CD4-positive, alpha-beta T cell treated with Interleukin-4 for 1 hour (primary cell): ENCODE results near the gene PRR15L.
"Not testable (repeated sequence)": the region's sequence is repeated elsewhere in the genome, so short reads cannot be mapped to it uniquely, and the experiment has no call there.

ENCODE experiments used
- DNase-seq, 2 donors: peaks; one replicate each; pipeline ENCODE4 v3.0.0-alpha.2; 2020 to 2022

PRR15L gene, protein sequence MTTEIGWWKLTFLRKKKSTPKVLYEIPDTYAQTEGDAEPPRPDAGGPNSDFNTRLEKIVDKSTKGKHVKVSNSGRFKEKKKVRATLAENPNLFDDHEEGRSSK

GRCh38 chr17:47957591-47958490 lies at the start of gene PRR15L:
TSS of gene PRR15L (minus strand) at chr17:47957883. CDS start at chr17:47953234, 4,649 bp downstream.
- no peak for DNase-seq

DNA sequence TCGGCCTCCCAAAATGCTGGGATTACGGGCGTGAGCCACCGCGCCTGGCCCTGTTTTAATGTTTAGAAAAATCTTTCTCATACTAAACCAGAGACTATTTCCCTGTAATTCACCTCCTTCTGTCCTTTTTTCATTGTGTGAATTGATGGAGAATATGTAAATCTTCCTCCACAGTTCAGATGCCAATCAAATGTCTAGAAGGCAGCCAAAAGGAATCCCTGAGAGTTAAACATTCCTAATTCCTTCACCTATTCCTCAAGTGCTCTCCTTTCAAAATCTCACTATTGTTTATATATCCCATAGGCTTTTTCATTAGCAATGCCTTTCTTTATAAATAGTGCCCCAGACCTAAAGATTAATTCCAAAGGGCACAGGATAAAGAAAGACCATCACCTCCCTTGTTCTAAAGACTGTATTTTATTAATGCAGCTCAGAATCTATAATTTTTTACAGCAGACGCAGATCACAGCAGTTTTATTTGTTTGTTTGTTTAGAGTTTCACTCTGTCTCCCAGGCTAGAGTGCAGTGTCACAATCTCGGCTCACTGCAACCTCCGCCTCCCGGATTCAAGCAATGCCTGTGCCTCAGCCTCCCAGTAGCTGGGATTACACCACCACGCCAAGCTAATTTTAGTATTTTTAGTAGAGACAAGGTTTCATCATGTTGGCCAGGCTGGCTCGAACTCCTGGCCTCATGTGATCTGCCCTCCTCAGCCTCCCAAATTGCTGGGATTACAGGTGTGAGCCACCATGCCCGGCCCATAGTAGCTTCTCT lies 49.4 kb upstream of the PRR15L start:
- no peak for DNase-seq

- no peak for DNase-seq
Measured at GRCh38 chr17:48004983-48005382, 47.3 kb upstream of the PRR15L start.

- DNase-seq: no peak
Measured at GRCh38 chr17:48003417-48004151, 45.9 kb upstream of the PRR15L start.

DNA sequence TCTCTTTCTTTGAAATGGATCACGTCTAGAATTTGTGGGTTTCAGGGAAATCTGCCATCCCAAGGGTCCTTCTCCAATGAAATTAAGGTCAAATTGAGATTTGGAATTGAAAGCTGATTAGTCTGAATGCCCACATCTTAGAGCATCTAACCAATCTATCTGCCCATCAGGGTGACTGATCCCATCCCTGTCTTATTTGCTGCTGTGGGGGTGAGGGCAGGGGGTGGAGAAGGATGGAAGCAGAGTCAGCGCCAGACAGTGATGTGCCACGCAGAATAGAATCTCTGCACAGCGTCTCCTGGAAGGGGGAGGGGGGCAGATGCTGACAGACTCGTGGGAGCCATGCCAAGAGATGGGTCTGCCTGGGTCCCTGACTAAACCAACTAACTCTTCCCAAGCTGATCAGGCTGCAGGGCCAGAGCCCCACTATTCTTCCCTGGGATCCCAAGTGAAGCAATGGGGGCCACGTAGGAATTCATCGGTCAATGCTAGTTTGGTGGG lies 45.3 kb upstream of the PRR15L start:
- no peak for DNase-seq

DNA sequence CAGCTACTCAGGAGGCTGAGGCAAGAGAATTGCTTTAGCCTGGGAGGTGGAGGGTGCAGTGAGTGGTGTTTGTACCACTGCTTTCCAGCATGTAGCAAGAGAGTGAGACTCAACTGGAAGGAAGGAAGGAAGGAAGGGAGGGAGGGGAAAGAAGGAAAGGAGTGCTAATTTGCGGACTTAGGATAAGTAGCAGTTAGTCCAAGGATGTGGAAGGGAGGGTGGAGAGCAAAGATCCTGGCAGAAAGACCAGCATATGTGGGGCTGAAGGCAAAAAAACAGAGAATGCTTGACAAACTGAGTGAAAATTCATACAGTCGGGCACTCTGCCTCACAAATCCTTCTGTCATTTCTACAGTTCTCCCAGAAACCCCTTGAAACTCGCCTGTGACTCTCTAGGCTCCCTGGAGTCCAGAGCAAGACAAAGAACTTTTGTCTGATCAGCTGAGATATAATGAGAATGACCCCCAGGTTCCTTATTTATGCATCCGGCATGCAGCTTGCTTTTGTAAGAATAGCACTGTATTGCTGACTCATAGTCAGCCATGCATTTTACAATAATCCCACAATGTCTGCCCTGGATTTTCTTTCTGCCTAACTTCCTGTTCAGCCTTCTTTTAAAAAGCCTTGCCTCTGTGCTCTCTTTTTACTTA lies 44.7 kb upstream of the PRR15L start:
- DNase-seq: peak; percentile 8 to 22

DNA sequence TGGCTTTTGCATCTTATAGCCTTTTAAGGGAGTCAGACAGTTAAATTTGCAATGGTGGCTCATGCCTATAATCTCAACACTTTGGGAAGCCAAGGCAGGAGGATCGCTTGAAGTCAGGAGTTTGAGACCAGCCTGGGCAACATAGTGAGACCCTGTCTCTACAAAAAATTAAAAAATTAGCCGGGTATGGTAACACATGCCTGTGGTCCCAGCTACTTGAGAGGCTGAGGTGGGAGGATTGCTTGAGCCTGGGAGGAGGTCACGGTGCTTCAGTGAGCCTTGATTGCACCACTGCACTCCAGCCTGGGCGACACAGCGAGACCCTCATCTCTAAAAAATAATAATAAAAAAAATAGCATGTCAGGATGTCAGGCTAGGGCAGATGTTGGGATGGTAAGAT lies 44.0 kb upstream of the PRR15L start:
- DNase-seq: not testable (repeated sequence)

- no peak for DNase-seq
Measured at GRCh38 chr17:48001197-48001596, 43.5 kb upstream of the PRR15L start.

- no peak for DNase-seq
Measured at GRCh38 chr17:47999582-47999981, 41.9 kb upstream of the PRR15L start.

DNA sequence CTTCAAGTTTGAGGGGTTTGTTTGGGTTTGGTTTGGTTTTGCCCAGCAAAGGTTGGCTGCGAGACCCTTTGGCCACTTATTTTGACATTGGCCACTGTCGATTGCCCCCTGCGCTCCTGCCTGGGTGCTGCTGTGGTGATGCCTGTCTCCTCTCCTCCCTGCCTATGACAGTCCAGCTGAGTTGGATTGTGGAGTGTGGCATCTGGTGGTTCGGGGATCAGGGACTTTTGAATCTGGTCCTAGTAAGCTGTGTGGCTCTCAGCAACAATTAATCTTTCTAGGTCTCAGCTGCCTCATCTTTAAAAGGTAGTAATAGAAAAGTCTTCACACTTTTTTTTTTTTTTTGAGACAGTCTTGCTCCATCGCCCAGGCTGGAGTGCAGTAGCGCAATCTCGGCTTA lies 40.4 kb upstream of the PRR15L start:
- no peak for DNase-seq

- no peak for DNase-seq
Measured at GRCh38 chr17:47997586-47997985, 39.9 kb upstream of the PRR15L start.

GRCh38 chr17:47996201-47996600 lies 38.5 kb upstream of the PRR15L start:
- DNase-seq: no peak

- no peak for DNase-seq
Measured at GRCh38 chr17:47995241-47995935, 37.7 kb upstream of the PRR15L start.

- no peak for DNase-seq
Measured at GRCh38 chr17:47994724-47995123, 37.0 kb upstream of the PRR15L start.

- no peak for DNase-seq
Measured at GRCh38 chr17:47993964-47994363, 36.3 kb upstream of the PRR15L start.

DNA sequence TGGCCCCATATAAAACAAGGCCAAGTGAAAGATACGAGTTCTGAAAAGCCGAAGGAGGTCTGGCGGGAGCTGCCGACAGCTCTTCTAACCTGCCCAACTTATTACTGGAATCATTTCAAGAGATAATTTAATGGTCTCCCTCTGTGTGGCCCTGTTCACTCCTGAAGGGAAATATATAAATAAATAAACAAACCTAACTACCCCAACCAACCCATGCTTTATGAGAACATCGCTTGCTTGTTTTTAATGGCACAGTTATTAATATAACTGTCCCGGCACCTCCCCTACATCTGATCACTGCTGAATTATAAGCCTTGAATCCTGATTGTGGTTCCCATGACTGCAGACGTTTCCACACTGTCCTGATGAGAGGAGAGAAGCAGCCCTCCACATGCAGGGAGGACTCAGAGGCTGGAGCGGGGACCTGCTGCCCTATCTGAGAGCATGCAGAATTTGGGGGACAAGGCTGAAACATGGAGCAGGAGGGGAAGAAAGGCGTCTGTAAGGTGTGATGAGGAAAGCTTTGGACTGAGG lies 35.4 kb upstream of the PRR15L start:
- DNase-seq: no peak

DNA sequence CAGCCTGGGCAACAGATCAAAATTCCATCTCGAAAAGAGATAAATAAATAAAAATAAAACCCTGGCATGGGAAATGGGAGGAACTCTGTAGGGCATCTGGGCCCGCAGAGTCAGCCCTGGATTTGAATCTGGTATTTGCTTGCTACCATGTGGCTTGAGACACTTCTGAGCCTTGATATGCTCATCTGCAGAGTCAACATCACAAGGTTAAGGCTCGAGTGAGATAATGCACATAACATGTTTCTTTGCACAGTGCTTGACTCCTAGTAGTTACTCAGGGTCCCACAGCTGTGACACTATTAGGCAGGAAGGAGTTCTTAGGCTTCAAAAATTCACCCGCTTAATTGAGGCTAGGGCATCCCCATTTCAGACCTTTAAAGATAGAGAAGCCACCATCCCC lies 34.5 kb upstream of the PRR15L start:
- no peak for DNase-seq

GRCh38 chr17:47990962-47991731 lies 33.5 kb upstream of the PRR15L start:
- no peak for DNase-seq

- no peak for DNase-seq
Measured at GRCh38 chr17:47989700-47990099, 32.0 kb upstream of the PRR15L start.

GRCh38 chr17:47989159-47989558 lies 31.5 kb upstream of the PRR15L start:
- no peak for DNase-seq

DNA sequence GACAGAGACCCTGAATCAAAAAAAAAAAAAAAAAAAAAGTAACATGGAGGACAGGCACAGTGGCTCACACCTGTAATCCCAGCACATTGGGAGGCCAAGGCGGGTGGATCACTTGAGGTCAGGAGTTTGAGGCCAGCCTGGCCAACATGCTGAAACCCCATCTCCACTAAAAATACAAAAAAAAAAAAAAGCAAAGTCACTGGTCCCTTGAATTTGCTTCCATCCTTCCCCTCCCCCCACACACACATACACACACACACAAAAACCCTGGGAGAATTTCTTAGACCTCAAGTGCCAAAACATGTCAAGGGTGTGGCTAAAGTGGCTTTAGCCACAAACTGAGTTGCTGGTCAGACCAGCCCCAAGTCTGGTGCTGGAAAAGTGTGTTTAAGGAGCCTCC lies 30.8 kb upstream of the PRR15L start:
- not testable (repeated sequence) for DNase-seq
